ENCODE results near the gene C22orf15. TPM values are rescaled to one million over a fixed set of nuclear protein-coding genes. Genes with fewer than 3 reads are reported as not detected.

The C22orf15 gene
- total and polyA plus RNA-seq, 2 of the 8 experiments (the other 6 are each of a cell fraction or from before 2014, with no cell fraction given), result 4.2 to 4.9 TPM

- no peak for TF ChIP-seq YY1 (IDR thresholded peaks at IDR 0.05; ENCODE audit: low read depth, low read length)
- TF ChIP-seq SIX5 (IDR thresholded peaks at IDR 0.05; ENCODE audit: low read depth, low read length), result no peak
- TF ChIP-seq RXRA (IDR thresholded peaks at IDR 0.05; ENCODE audit: insufficient read depth, low read depth, low read length), result no peak
- TF ChIP-seq RNF2 (IDR thresholded peaks at IDR 0.05; ENCODE audit: borderline replicate concordance, low read depth, low read length, missing control alignments, poor library complexity, severe bottlenecking), result no peak
- TF ChIP-seq CHD2 (IDR thresholded peaks at IDR 0.05; ENCODE audit: low read length), result no peak
- TF ChIP-seq SP2 (IDR thresholded peaks at IDR 0.05; ENCODE audit: low read length), result no peak
Observed at GRCh38 chr22:23720855-23721254, 41.9 kb upstream of the C22orf15 start (continued).

Data from H1 (cell line).